ENCODE data around the gene IPO13.

Gene IPO13

GRCh38 chr1:44016890-44017400, 70.2 kb downstream of the IPO13 start:
- Histone ChIP-seq H3K27me3 (ENCODE audit: control insufficient read depth in 2 of 2, insufficient read depth in 2 of 2, low read length in 2 of 2) (no peaks in the 10 kb centered on the region), H3K27ac (ENCODE audit: low read depth in 2 of 2, low read length in 2 of 2) (no peak overlapping the region), H3K9me3 (ENCODE audit: control insufficient read depth in 2 of 2, low read length in 2 of 2) (no peaks in the 10 kb centered on the region), H3K4me3 (ENCODE audit: low read length in 2 of 2) (no peak overlapping the region), H3K4me1 (ENCODE audit: control insufficient read depth in 2 of 2, insufficient read depth in 2 of 2, low read length in 2 of 2) (peaks cover 12 to 35% of the 10 kb centered on the region in 2 donors), H3K36me3 (ENCODE audit: control insufficient read depth in 2 of 2, insufficient read depth in 2 of 2, low read length in 2 of 2) (peaks cover 2 to 5% of the 10 kb centered on the region in 2 donors), H3K9ac (ENCODE audit: low read depth in 1 of 2, low read length in 2 of 2) (no peak overlapping the region)

Data from mucosa of rectum (tissue), 2 donors.